Adipocyte (in vitro differentiated cells): ENCODE measurements around the gene COPS3.

ENCODE experiments used
- DNase-seq: peaks from one replicate; pipeline ENCODE4 v3.0.0-alpha.2; 2015; ENCODE audit warnings: low read depth
- H3K27me3 ChIP-seq: replicated peaks from 2 replicates; pipeline ENCODE4 v1.7.0; 2013; ENCODE audit warnings: mild to moderate bottlenecking, low read length, moderate library complexity; ENCODE audit not compliant: control insufficient read depth, insufficient read depth
- H3K36me3 ChIP-seq: 2 replicates; pipeline ENCODE4 v1.7.0; 2013; ENCODE audit warnings: low read length, mild to moderate bottlenecking, moderate library complexity; ENCODE audit not compliant: control insufficient read depth, insufficient read depth, severe bottlenecking
- H3K4me1 ChIP-seq: 2 replicates; pipeline ENCODE4 v1.7.0; 2013; ENCODE audit warnings: mild to moderate bottlenecking, low read length, moderate library complexity; ENCODE audit not compliant: control insufficient read depth, insufficient read depth
- H3K4me3 ChIP-seq: 2 replicates; pipeline ENCODE4 v1.7.0; 2013; ENCODE audit warnings: mild to moderate bottlenecking, low read length, moderate library complexity
- H3K9ac ChIP-seq: 2 replicates; pipeline ENCODE4 v1.7.0; 2013; ENCODE audit warnings: mild to moderate bottlenecking, low read length, moderate library complexity
- H3K9me3 ChIP-seq: 2 replicates; pipeline ENCODE4 v1.7.0; 2013; ENCODE audit warnings: mild to moderate bottlenecking, low read length, moderate library complexity; ENCODE audit not compliant: control insufficient read depth

Gene COPS3

GRCh38 chr17:17196776-17197175, 84.3 kb downstream of the COPS3 start:
- no peak overlapping the region for H3K9ac ChIP-seq
- no peaks in the 10 kb centered on the region for H3K9me3 ChIP-seq
- no peak for DNase-seq
- H3K4me3 ChIP-seq, result no peak overlapping the region
- H3K27me3 ChIP-seq, result no peaks in the 10 kb centered on the region
- peaks cover 12% of the 10 kb centered on the region for H3K4me1 ChIP-seq
- H3K36me3 ChIP-seq, result no peaks in the 10 kb centered on the region
